GF-D8 (cell line): ENCODE measurements around the gene OR5K1.

Source experiments
- DNase-seq: peaks from one replicate; lab custom pipeline; 2025; lab: John Stamatoyannopoulos, UW

The OR5K1 gene

GRCh38 chr3:98462901-98463300 lies at the start of gene OR5K1:
Gene OR5K1 (plus strand): TSS chr3:98463201. CDS start chr3:98469577, 6,376 bp downstream.
- DNase-seq: no peak

DNA sequence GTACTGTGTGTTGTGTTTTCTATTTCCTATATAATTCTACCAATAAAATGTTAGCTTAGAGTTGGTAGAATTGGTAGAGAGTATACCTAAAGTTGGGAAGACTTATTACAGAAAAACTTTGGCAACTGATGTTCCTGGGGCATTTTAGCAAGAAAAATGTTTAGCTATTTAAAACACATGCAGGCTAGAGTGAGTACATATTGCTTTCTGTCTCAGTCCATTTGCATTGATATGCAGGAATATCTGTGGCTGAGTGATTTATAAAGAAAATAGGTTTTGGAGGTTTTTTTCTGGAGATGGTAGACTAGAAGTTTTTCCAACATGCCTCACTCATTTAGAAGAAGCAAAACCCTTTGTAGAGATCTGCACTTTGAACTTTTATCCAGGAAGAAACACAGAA lies 30.4 kb upstream of the OR5K1 start:
- no peak for DNase-seq

- no peak for DNase-seq
Measured at GRCh38 chr3:98433764-98434163, 29.2 kb upstream of the OR5K1 start.

- no peak for DNase-seq
Measured at GRCh38 chr3:98434412-98434811, 28.6 kb upstream of the OR5K1 start.

DNA sequence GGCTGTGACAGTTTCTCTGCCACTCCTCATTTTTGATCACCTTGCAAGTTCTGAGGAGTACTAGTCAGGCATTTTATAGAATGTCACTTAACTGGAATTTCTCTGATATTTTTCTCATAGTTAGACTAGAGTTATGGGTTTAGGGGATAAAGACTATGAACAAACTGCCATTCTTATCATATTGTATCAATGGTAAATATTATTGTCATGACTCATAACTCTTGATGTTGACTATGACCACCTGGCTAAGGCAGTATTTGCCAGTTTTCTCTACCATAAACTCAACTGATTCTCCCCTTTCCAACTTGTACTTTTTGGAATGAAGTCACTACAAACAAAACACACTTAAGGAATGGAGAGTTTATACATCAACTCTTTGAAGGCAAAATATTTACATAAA lies 22.7 kb upstream of the OR5K1 start:
- no peak for DNase-seq

GRCh38 chr3:98445949-98446406 lies 17.0 kb upstream of the OR5K1 start:
- no peak for DNase-seq

DNA sequence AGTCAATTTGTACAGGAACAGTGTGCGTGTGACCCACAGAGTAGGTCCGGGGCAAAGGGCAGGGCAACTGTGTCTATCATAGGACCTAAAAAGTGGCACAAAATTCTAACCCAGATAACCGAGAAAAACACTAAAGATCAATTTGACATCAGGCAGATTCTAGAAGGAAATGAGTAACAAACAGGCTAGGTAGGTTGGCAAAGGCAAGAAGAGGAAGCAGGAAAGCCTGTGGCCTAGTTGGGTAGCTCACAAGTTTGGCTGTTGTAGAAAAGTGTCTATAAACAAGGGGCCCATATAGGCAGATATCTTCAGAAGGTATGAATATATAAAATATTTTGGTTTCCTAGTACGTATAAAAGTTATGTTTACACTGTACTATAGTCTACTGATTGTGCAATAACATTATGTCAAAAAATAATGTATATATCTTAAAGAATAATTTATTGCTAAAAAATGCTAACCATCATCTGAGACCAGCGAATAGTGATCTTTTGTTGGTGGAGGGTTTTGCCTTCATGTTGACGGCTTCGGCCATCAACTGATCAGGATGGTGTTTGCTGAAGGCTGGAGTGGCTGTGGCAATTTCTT lies 13.3 kb upstream of the OR5K1 start:
- DNase-seq: no peak

- no peak for DNase-seq
Measured at GRCh38 chr3:98450372-98450771, 12.6 kb upstream of the OR5K1 start.

GRCh38 chr3:98453827-98454226 lies 9.2 kb upstream of the OR5K1 start:
- no peak for DNase-seq

DNA sequence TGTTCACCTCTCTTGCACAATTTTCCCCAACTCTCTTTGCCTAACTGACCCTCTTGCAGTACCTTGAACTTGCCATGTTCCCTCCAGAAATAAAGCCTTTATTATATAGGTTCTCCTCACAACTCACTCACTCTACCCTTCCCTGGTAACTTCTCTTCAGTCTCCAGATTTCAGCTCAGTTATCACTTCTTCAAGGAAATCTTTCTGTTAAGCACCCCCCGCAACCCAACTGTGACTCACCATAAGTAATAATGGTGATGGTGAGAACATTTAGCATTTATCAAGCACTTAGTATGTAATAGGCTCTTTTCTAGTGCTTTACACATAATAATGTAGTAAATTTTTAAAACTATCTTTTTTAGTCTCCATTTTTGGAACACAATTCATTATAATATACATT lies 8.1 kb upstream of the OR5K1 start:
- DNase-seq: no peak

- DNase-seq: no peak
Measured at GRCh38 chr3:98457543-98457942, 5.5 kb upstream of the OR5K1 start.

DNA sequence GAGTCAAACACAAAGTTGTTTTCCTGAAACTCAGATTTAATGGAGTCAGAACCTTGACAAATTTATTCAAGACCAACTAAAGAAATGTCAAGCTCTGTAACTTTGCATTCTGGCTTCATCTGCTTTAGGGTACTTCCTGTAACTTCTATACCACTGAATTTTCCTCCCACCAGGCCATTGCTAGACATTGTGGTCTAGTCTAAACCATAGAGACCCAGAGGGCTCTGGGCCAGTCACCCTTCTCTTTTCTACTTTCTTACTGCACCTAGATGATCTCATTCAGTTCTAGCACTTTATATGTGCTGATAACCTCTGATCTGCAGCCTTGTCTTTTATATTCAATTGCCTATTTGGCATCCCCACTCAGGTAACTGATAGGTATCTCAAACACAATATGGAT lies 2.8 kb upstream of the OR5K1 start:
- DNase-seq: no peak

GRCh38 chr3:98482717-98483482 lies 19.9 kb downstream of the OR5K1 start:
- DNase-seq: no peak

DNA sequence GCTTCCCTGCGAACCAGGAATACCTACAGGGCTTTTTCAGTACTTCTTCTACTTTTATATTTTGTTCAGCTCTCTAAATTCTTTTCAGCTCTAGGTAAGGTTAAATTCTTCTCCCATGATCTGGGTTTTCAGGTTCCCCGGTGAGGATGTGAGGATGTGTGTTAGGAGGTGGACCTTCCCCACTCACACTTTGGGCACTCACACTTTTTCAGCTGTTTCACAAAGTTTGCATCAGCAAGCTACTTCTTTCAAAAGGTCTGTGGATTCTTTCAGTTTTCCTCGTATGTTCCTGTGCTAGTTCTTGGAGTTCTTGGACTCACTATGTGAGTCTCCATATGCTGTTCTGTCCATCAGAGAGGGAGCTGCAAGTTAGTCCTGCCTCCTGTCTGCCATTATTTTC lies 20.6 kb downstream of the OR5K1 start:
- no peak for DNase-seq

DNA sequence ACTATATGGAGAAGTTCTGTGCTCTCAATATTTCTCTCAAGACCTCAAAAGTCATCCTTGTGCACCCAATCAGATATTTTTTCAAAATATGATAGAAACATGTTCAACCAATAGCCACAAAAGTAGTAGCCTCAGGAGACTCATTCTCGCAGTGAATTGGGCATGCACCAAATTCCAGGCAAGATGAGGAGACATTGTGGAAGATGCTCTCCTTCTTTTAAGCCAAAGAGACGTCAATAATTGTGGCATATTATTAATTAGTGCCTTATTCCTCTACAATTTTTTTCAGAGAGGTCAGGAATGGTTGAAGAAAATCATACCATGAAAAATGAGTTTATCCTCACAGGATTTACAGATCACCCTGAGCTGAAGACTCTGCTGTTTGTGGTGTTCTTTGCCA lies 34.4 kb downstream of the OR5K1 start, which contains the start of gene OR5K2:
Gene OR5K2 (plus strand): TSS at position 301 of the 400 bp plus-strand sequence. CDS start 0 bp downstream, at position 301.
- DNase-seq: no peak

DNA sequence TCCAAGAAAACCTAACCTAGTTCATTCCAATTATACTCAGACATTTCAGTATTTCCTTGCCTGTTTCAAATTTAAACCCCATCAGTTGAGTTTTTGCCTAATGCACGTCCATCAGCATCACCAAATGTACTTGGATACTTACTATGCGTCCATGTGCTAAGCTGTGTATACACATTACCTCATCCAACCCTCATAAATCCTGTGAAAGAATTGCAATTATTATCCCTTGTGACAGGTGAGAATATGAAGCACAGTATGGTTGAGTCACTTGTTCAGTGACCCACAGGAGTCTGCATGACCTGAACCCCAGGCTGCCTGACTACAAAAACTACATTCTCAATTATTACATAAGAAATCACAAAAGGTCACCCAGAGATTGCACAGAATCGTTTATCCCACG lies 37.0 kb downstream of the OR5K1 start:
- DNase-seq: no peak

GRCh38 chr3:98501270-98501669 lies 38.3 kb downstream of the OR5K1 start:
- DNase-seq: no peak

DNA sequence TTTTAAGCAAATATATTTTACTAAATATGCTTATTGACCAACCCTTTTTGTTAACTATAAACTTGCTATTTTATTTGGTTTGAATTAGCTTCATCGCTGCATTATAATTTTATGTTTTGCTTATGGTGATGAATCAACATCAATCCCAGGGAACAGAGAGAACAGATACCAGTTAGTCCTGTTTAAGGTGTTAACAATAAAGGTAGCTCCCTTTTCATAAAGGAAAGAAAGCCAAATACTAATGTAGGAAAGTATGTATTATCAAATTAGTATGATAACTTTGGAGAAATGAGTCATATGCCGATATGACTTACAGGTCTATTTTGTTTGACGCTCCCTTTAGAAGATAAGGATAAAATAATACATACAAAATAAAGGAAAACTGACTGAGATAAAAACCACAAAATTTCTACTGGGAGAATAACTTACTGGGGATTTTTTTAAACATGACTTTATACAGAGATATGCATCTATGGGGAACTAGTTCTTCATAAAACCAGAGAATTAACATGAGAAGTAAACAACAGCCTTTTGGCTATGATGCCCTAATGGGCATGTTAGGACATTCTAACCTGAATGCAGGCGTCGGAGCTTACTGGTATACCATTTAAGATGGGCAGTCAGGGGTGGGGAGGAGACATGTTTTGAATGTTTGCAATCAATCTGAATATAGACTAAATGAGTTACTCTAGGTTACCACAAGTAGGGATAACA lies 39.0 kb downstream of the OR5K1 start:
- DNase-seq: no peak

- DNase-seq: no peak
Measured at GRCh38 chr3:98504539-98504938, 41.5 kb downstream of the OR5K1 start.

GRCh38 chr3:98508582-98508981 lies 45.6 kb downstream of the OR5K1 start:
- no peak for DNase-seq

GRCh38 chr3:98512576-98512975 lies 49.6 kb downstream of the OR5K1 start:
- no peak for DNase-seq

- DNase-seq: peak; percentile 22
Measured at GRCh38 chr3:98513091-98513511, 50.1 kb downstream of the OR5K1 start.

- no peak for DNase-seq
Measured at GRCh38 chr3:98513736-98514135, 50.7 kb downstream of the OR5K1 start.
